Breast epithelium (tissue), 3 donors: ENCODE measurements around the gene TADA2B.

Experiments used
- CTCF ChIP-seq, 3 donors: fragments of 450-650 bp; IDR thresholded peaks; one replicate each; pipeline ENCODE4 v1.5.1; 2016 to 2017; ENCODE audit warnings: antibody characterized with exemption in 3 of 3, mild to moderate bottlenecking in 3 of 3, moderate library complexity in 3 of 3
- POLR2A ChIP-seq: fragments of 450-650 bp; IDR thresholded peaks from one replicate; pipeline ENCODE4 v1.6.1; 2016; ENCODE audit warnings: antibody characterized with exemption, mild to moderate bottlenecking, moderate library complexity
- POLR2AphosphoS5 ChIP-seq, 3 donors: sonication (generic); formaldehyde crosslinking; IDR thresholded peaks; one replicate each; pipeline ENCODE4 v1.6.1; 2017; ENCODE audit warnings: antibody characterized with exemption in 3 of 3

- TF ChIP-seq CTCF (IDR thresholded peaks at IDR 0.05) (no peak), POLR2A (no peak), POLR2AphosphoS5 (IDR thresholded peaks at IDR 0.05) (no peak)
Measured at GRCh38 chr4:7041801-7042502, 1.2 kb upstream of the TADA2B start.
